Gastroesophageal sphincter (tissue), 4 donors: ENCODE measurements around the gene HGFAC. TPM values are rescaled to one million over a fixed set of nuclear protein-coding genes. Genes with fewer than 3 reads are reported as not detected.
A peak's percentile ranks its signal among the peaks of the same experiment; 100 is the strongest.
"Not testable (repeated sequence)": the region's sequence is repeated elsewhere in the genome, so short reads cannot be mapped to it uniquely, and the experiment has no call there.

ENCODE experiments used
- ATAC-seq: fragments of 150-250 bp; one replicate; pipeline ENCODE4 v1.9.1; 2016; ENCODE audit warnings: mild to moderate bottlenecking, moderate library complexity
- H3K27ac ChIP-seq, 4 donors: fragments of 200-600 bp; sonication (generic) in 3 of 4; 1 replicate in 3 of 4; 2 replicates in 1 of 4; pipeline ENCODE4 v1.5.1; 2016 to 2019
- H3K27me3 ChIP-seq: fragments of 200-600 bp; sonication (generic); one replicate; pipeline ENCODE4 v1.5.1; 2019
- H3K36me3 ChIP-seq, 2 donors: fragments of 200-600 bp; sonication (generic); one replicate each; pipeline ENCODE4 v1.5.1; 2019; ENCODE audit warnings: control low read depth in 1 of 2
- H3K4me1 ChIP-seq, 3 donors: fragments of 200-600 bp; sonication (generic); 1 replicate in 2 of 3; 2 replicates in 1 of 3; pipeline ENCODE4 v1.5.1; 2016 to 2019; ENCODE audit warnings: control low read depth in 2 of 3
- H3K4me3 ChIP-seq, 2 donors: fragments of 200-600 bp; sonication (generic); one replicate each; pipeline ENCODE4 v1.5.1; 2019; ENCODE audit warnings: mild to moderate bottlenecking in 1 of 2, moderate library complexity in 1 of 2
- H3K9me3 ChIP-seq, 3 donors: fragments of 200-600 bp; sonication (generic); one replicate each; pipeline ENCODE4 v1.5.1; 2017 to 2019; ENCODE audit warnings: control low read depth in 2 of 3
- CTCF ChIP-seq, 4 experiments: fragments of 200-600 bp in 2 of 4; fragments of 450-650 bp in 2 of 4; sonication (generic) in 1 of 4; IDR thresholded peaks; one replicate each; pipeline ENCODE4 v1.5.1; 2017 to 2019; ENCODE audit warnings: antibody characterized with exemption in 4 of 4, mild to moderate bottlenecking in 2 of 4, moderate library complexity in 2 of 4
- EP300 ChIP-seq: sonication (generic); formaldehyde crosslinking; IDR thresholded peaks from one replicate; pipeline ENCODE4 v1.6.1; 2017; ENCODE audit warnings: antibody characterized with exemption, mild to moderate bottlenecking
- POLR2A ChIP-seq, 2 donors: fragments of 450-650 bp; IDR thresholded peaks; one replicate each; pipeline ENCODE4 v1.6.1; 2017; ENCODE audit warnings: antibody characterized with exemption in 2 of 2, mild to moderate bottlenecking in 2 of 2, moderate library complexity in 1 of 2
- POLR2AphosphoS5 ChIP-seq: sonication (generic); formaldehyde crosslinking; IDR thresholded peaks from one replicate; pipeline ENCODE4 v1.6.1; 2017; ENCODE audit warnings: antibody characterized with exemption
- WGBS, 2 donors: methylation state at CpG; one replicate each; pipeline ENCODE4 v1.1.5; 2018; ENCODE audit warnings: low coverage in 1 of 2; 5-methylcytosine and 5-hydroxymethylcytosine counted together
- total RNA-seq, 4 donors: library from RNA; depleted of rRNA; stranded (reverse); fragments of >200 nt; gene quantifications; one replicate each; pipeline ENCODE4 v1.1.0, GENCODE V29; 2016

HGFAC gene
- total RNA-seq, 4 donors from 2014 or later, result 0.13 to 1.8 (median 0.62) TPM; not detected in 1

GRCh38 chr4:3449574-3450534 is 8.1 kb downstream of the HGFAC start:
- Histone ChIP-seq H3K9me3 (peaks cover 0 to 7% (median 0%) of the 10 kb centered on the region in 3 donors), H3K27me3 (no peaks in the 10 kb centered on the region), H3K4me1 (peaks cover 0 to 13% (median 3%) of the 10 kb centered on the region in 3 donors), H3K4me3 (no peak overlapping the region), H3K36me3 (no peaks in the 10 kb centered on the region), H3K27ac (no peak overlapping the region)
- ATAC-seq, result no peak
- TF ChIP-seq POLR2AphosphoS5, result no peak
- TF ChIP-seq EP300, result no peak
- TF ChIP-seq POLR2A (IDR thresholded peaks at IDR 0.05), result no peak
- no peak for TF ChIP-seq CTCF (IDR thresholded peaks at IDR 0.05)
- 89% methylated on average over 3 of the region's 35 CpGs; no CpG with 5 or more reads in 1 of the 2 donors for WGBS, 2 donors

DNA sequence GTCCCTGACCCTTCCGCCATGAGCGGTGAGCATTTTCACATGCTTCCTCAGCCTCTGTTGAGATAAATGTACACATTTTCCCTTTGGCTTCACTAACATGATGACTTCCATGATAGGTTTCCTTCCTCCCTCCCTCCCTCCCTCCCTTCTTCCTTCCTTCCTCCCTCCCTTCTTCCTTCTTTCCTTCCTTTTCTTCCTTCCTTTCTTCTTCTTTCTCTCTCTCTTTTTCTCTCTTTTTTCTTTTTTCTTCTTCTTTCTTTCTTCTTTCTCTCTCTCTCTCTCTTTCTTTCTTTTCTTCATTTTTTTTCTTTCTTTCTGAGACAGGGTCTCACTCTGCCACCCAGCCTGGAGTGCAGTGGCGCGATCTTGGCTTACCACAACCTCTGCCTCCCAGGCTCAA is 8.9 kb downstream of the HGFAC start:
- no peaks in the 10 kb centered on the region for H3K27me3 ChIP-seq
- H3K4me3 ChIP-seq, result no peak overlapping the region
- WGBS, 2 donors, result 95 to 100% methylated on average over 2 to 4 of the region's 4 CpGs
- no peaks in the 10 kb centered on the region for H3K36me3 ChIP-seq
- peaks cover 0 to 13% (median 3%) of the 10 kb centered on the region in 3 donors for H3K4me1 ChIP-seq
- TF ChIP-seq EP300, result no peak
- no peak for TF ChIP-seq POLR2AphosphoS5
- TF ChIP-seq POLR2A (IDR thresholded peaks at IDR 0.05), result no peak
- TF ChIP-seq CTCF (IDR thresholded peaks at IDR 0.05), result no peak
- peaks cover 0 to 15% (median 0%) of the 10 kb centered on the region in 3 donors for H3K9me3 ChIP-seq
- no peak for ATAC-seq
- no peak overlapping the region for H3K27ac ChIP-seq

DNA sequence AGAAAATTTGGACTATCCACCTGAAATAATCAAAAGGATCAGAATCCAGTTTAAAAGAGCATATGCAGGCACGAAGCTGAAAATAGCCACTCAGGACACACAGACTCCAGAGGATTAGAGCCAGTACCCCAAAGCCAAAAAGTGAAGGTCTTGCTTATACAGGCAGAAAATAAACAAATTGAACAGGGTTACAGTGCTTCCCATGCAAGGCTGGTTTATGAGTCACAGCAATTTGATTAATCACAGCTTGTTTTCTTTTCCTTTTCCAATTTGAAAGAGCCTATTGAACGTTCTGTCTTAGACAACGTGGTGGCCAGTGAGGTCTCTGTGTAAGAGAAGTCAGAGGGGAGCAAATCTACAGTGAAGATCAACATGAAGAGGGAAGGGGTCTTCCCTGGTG is 10.2 kb downstream of the HGFAC start:
- Histone ChIP-seq H3K4me1 (peaks cover 0 to 13% (median 3%) of the 10 kb centered on the region in 3 donors), H3K4me3 (no peak overlapping the region), H3K27me3 (no peaks in the 10 kb centered on the region), H3K9me3 (peaks cover 0 to 27% (median 0%) of the 10 kb centered on the region in 3 donors), H3K36me3 (no peaks in the 10 kb centered on the region), H3K27ac (no peak overlapping the region)
- 0 to 28% methylated on average over 3 of the region's 3 CpGs for WGBS, 2 donors
- TF ChIP-seq EP300, result no peak
- peak; percentile 12 for TF ChIP-seq POLR2AphosphoS5
- TF ChIP-seq CTCF (IDR thresholded peaks at IDR 0.05), result no peak
- no peak for TF ChIP-seq POLR2A (IDR thresholded peaks at IDR 0.05)
- ATAC-seq, result peak; percentile 54

- Histone ChIP-seq H3K27ac (no peak overlapping the region), H3K4me1 (peaks cover 0 to 13% (median 3%) of the 10 kb centered on the region in 3 donors), H3K4me3 (no peak overlapping the region), H3K9me3 (peaks cover 0 to 27% (median 0%) of the 10 kb centered on the region in 3 donors), H3K36me3 (no peaks in the 10 kb centered on the region), H3K27me3 (no peaks in the 10 kb centered on the region)
- TF ChIP-seq POLR2A (IDR thresholded peaks at IDR 0.05), result no peak
- TF ChIP-seq POLR2AphosphoS5, result no peak
- TF ChIP-seq CTCF (IDR thresholded peaks at IDR 0.05), result peak in 1 of 4 experiments; percentile 11
- TF ChIP-seq EP300, result no peak
- no peak for ATAC-seq
- WGBS, 2 donors, result 75 to 85% methylated on average over 2 to 5 of the region's 7 CpGs
Observed at GRCh38 chr4:3452376-3452775, 10.6 kb downstream of the HGFAC start.

DNA sequence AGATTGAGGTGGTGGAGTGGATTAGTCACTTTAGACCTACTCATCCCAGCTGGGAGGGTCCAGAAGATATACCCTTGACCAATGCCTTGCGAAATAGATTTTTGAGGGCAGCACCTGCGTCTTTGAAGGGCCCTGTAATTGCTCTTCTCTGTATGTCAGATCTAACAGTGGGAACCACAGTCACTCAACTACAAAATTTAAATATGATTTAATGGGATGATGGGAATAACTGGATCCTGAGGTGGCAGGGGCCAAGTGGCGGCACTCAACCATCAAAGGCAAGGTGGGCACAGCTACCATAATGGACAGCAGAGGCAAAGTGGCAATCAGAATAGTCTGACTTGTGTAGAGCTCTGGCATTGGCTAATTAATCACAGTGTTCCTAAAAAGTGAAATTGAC is 13.8 kb downstream of the HGFAC start:
- Histone ChIP-seq H3K4me1 (peaks cover 0 to 13% (median 3%) of the 10 kb centered on the region in 3 donors), H3K9me3 (peaks cover 0 to 27% (median 0%) of the 10 kb centered on the region in 3 donors)
- WGBS, 2 donors, result 80 to 92% methylated on average over 1 to 2 of the region's 3 CpGs
- not testable (repeated sequence) for H3K4me3 ChIP-seq, ATAC-seq, H3K36me3 ChIP-seq, H3K27me3 ChIP-seq, H3K27ac ChIP-seq
